Umbilical cord (tissue), 2 donors: ENCODE data around the gene C5orf22. TPM values are rescaled to one million over a fixed set of nuclear protein-coding genes. Genes with fewer than 3 reads are reported as not detected.
"Not testable (repeated sequence)": the region's sequence is repeated elsewhere in the genome, so short reads cannot be mapped to it uniquely, and the experiment has no call there.

Source experiments
- DNase-seq: peaks from one replicate; pipeline ENCODE4 v3.0.0-alpha.2; 2015; ENCODE audit warnings: low spot score
- total RNA-seq: library from RNA; depleted of rRNA; stranded (reverse); fragments of >200 nt; gene quantifications from one replicate; pipeline ENCODE4 v1.2.3, GENCODE V29; 2014; ENCODE audit warnings: low replicate concordance; ENCODE audit not compliant: insufficient read depth

The C5orf22 gene
- total RNA-seq, 1 donor from 2014 or later, result 24.3 TPM

DNA sequence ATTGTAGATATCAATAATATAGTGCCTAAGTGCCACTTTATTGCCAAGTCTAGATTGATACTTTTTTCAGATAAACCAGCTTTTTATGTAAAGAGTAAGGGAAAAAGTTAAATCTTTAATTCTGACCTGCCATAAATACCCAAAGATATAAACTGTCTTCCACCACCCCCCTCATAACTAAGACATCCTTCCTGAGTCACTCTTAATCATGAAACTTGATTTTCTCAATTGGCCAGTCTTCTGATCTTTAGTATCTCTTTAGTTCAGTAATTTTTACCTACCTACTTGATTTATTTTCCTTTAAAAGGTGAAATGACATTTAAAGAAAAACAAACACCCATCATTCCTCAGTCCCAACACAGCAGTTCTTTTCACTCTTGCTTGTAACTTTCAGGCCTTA, 21.8 kb downstream of the C5orf22 start:
- no peak for DNase-seq

DNA sequence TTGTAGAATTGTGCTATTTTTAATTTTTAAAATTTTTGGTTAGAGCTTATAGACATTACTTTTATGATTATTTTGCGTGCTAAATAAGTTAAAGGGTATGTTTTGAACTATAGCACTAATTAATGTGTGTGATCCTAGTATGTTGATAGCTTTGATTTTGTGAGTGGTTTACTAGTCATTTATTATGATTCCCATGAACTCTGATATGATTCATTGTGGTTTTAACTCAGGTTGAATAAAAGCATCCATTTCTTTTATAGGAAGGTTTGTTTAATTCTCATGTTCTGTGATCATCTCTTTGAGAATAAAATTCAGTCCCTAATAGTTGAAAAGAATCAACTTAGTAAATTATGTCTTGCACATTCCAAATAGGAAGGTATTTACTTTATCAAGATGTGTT, 22.5 kb downstream of the C5orf22 start:
- DNase-seq, result no peak

DNA sequence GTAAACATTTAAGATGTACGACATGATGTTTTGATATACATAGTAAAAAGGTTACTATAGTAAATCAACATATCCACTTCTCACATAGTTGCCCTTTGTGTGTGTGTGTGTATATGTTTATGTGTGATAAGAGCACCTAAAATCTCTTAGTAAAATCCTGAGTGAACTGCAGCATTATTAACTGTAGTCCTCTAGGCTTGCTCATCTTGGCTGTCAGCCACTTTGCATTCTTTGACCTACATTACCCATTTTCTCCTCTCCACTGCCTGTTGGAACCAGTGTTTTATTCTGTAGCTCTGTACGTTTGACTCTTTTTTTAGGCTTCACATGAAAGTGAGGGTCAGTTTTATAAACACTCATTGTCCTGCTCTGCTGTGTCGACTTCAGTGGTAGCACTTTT, 24.4 kb downstream of the C5orf22 start:
- no peak for DNase-seq

DNA sequence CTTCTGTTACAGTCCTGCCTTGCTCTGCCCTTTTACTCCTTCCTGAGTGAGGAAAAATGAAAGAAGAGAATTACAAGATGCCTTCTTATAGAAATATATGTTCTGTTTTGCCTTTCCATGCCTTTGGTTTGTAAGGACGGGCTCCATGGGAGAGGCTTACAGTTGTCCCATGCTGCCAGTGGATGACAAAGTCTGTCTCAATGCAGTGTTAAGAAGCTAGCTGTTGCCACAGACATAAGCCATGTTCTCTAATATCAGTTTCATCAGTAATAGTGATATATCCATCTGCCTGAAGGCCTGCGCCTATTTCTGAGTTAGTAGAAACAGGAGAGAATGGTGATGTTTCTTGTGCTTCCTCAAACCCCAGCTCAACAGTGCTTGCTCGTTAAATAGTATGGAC, 27.8 kb downstream of the C5orf22 start:
- no peak for DNase-seq

DNA sequence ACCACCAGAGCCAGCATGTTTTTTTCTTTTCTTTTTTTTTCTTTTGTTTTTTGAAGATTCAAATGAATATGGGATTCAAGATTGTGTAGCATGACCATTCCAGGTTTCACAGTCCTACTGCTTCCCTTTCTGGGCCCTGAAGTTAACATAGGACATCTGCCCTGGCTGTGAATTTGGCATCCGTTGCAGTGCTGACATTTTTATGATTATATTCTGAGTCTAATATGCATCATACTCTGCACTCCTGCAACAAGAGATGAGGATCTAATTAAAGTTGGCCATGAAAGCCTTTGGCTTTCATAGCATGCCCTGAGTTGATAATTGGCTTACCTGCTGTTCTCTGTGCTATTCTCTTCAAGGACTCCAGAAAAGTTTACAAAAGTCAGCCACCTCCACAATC, 29.8 kb downstream of the C5orf22 start:
- peak; percentile 20 for DNase-seq

DNA sequence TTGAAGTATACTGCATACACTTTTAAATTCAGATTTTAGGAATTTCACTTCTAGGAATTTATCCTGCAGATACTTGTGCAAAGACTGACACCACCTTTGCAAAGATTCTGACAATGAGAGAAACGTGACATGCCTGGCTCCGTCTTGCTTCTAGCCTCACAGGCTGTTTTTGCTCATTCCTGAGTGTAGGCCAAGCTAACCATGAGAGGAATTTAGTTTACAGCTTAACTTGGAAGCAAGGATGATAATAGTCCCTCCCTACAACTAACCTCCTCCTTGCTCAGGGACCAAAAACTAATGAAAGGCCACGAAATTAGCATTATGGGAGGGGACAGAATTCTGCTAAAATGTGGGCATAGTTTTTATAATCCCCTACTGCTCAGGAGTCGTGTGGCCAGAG, 31.1 kb downstream of the C5orf22 start:
- DNase-seq, result peak; percentile 19

DNA sequence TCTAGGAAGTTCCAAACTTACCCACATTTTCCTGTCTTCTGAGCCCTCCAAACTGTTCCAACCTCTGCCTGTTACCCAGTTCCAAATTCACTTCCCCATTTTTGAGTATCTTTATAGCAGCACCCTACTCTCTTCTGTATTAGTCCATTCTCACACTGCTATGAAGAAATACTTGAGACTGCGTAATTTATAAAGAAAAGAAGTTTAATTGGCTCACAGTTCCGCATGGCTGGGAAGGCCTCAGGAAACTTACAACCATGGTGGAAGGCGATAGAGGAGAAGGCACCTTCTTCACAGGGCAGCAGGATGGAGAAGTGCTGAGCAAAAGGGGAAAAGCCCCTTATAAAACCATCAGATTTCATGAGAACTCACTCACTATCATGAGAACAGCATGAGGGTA, 34.3 kb downstream of the C5orf22 start:
- DNase-seq, result not testable (repeated sequence)

DNA sequence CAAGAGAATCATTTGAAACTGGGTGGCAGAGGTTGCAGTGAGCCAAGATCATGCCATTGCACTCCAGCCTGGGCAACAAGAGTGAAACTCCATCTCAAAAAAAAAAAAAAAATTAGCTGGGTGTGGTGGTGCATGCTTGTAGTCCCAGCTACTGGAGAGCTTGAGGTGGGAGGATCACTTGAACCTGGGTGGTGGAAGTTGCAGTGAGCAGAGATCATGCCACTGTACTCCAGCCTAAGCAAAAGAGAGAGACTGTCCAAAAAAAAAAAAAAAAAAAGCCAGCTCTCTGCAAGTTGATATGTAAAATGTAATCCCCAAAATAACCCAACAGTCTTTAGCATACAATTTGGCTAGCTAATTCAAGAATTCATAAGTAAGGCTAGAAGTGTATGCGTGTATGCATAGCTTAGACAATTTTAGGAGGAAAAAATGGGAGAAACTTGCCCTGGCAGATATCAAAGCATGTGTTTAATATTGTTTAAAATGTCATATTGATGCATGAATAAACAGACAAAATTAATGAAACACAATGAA, 36.3 kb downstream of the C5orf22 start:
- no peak for DNase-seq

DNA sequence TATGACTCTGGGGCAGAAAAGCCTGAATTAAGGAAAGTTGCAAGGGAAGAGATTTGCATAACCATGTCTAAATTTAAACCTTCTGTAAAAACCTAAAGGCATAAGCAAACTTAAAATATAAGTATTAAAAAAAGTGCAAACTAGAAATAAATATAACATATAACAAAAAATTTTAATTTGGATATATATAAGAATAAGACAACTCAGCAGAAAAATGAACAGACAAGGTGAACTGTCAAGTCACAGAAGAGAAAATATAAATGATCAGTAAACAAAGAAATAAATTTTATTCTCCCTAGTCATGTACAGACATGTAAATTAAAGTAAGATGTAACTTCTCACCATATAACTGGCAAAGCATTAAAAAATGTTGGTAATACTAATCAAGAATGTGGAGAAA, 37.0 kb downstream of the C5orf22 start:
- no peak for DNase-seq

DNA sequence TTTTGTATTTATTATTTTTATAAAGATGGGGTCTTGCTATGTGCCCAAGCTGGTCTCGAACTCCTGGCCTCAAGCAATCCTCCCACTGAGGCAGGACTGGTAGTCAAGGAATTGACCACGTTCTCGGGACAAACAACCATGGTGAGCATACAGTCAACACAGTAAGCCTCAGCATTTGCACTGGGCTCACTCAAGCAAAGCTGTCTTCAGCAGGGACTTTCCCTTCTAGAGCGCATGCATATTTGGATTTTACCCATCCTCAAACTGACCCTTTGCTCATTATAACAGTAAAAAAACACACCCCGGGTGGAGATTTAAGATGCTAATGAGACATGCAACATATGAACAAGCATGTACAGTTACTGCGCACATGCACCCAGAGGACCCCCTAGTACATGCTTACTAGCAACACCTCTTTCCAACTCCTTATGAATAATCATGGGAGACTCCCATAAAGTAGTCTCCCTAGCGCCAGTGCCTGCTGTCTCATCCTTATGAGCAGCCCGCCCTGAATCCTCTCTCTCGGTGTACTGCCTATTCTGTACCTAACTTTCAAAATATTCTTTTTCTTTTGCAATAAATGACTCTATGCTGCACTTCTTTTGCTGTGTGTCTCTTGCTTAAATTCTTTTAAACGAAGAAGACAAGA, 41.5 kb downstream of the C5orf22 start:
- no peak for DNase-seq

DNA sequence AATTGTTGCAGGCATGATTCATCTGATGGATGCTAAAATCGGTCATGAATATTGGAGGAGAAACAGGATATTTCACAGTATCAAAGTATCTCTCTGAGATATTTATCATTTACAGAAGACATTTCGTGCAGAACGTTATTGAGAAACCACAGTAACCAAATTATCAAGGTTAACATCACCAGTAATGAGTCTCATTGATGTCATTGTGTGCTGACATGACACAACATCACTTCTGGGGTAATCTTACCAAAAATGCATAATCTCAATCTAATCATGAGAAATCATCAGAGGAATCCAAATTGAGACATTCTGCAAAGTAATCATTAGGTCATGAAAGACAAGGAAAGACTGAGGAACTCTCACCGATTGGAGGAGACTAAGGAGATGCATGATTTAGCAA, 42.7 kb downstream of the C5orf22 start:
- DNase-seq, result no peak

DNA sequence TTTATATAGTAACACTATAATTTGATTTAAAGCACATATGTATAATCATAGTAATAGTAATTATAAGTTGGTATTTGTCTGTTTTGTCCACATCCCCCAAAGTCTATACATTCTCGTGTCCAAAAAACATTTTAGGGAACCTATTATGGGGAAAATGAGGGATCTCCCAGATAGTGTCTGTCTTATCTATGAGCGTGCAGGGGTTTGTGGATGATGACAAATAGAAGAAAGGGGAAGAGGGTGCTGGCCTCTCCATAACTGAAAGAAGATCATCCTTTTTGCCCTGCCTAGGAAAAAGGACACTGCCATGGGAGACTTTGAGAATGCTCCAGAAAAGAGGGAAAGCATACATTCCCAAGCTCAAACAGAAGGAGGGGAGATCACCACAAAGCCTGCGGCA, 45.3 kb downstream of the C5orf22 start:
- DNase-seq, result no peak

DNA sequence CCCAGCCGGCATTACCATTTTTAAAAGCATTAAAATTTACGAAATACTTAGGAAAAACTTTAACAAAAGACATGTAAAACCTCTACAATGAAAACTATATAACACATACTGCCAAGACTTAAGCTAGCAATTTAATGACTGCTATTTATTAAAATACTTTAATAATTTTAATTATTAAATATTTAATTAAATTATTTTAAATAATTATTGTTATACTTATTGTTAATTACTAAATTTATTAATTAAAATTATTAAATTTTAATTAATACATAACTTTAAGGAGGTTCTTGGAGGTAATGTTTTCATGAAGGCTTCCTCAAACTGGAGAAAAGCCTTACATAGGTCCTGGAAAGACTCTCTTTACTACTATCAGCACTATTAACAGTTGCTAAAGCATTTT, 47.5 kb downstream of the C5orf22 start:
- no peak for DNase-seq

DNA sequence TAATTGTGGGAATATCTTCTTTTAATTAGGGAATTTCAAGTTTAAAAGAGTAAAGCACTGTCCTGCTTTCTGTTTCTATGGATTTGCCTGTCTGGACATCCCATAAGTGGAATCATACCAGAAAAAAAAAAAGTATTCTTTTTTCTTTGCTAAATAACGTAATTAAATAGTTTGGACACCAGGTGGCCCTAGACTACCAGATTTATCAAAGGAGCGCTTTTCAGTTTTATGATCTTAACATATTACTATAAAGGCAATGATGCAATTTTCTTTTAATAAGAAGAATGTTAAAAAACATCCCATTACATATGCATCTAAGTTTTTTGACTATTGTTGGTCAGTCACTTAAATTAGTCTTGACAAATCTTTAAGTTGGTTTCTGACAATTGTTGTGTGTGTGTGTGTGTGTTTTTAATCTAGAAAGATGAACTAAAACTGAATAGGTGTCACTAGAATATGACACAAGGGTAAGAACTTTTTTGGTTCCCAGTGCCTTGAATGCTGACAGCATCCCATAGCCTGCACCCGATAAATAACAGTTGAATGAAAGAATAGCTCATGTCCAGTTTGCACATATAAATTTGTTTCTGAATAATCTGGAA, 49.5 kb downstream of the C5orf22 start:
- DNase-seq, result peak; percentile 29

DNA sequence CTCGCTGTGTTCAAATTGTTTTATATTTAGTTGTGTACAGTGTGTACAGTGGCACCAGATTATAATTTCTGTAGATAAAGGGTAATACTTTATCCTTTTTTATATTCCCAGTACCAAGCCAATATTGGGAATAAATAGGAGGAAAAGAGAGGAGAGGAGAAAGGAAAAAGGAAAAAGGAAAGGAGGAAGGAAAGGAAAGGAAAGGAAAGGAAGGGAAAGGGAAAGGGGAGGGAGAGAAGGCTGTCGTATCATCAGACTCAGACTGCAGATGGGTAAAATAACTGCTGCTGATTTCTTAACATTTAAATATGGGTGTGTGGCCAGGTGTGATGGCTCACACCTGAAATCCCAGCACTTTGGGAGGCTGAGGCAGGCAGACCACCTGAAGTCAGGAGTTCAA, 51.0 kb downstream of the C5orf22 start:
- no peak for DNase-seq

DNA sequence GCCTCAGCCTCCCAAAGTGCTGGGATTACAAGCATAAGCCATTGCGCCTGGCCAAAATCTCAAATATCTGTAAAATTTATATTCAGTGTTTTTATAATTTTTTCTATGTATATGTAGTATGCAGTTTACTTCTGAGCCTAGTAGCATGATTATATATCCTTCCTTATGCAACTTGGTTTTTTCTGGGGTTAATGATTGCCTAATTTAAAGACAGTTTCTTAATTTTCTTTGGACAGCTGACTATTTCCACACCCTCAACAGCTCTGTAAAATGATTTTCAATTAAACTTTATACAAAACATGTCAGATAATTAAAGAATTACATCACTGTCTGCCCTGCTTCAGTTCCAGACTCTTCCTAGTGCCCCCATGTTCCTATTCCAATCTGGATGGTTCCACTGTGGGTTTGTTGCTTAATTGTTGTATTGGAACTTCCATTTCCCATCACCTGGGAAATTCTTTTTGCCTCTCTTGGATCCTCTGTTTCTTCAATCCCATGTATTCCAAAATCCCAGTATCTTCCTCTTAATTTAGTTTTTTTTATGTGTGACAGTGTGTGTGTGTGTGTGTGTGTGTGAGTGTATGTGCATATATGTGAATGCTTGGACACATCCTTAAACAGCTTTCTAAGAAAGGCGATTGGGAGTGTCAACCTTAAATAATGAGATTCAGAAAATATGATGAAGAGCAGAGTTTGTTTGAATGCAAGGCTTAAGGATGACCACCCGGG, 53.2 kb downstream of the C5orf22 start:
- DNase-seq, result no peak

DNA sequence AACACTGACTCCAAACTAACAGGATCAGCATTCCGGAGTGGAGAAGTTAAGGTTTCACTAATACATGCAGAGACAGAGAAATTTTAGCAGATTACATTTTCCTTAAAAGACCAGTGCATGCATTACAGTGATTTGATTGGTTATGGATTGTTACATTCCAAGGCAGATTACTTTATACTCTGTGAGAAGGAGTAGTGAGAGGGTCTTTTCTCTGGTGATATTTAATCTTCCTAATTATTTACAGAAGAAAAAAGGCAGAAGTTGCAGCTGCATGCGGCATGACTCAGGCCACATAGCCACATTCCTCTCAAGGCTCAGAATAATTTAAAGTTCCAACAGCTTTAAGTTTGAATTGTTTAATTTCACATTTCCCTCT, 53.8 kb downstream of the C5orf22 start:
- no peak for DNase-seq

DNA sequence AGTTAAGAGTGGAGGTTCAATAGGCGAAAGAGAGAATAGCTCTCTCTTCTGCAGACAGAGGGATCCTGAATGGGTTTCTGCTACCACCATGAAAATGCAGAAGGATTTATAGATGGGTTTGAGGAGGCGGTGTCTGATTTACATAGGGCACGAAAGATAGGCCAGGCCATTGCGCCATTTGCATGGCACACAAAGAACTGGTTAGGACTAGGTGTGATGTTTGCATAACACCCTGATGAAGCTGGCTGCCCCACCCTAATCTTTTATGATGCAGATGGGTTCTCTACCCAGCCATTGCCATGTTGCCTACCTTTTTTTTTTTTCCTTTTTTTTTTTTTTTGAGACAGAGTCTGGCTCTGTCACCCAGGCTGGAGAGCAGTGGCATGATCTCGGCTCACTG, 55.4 kb downstream of the C5orf22 start:
- no peak for DNase-seq

DNA sequence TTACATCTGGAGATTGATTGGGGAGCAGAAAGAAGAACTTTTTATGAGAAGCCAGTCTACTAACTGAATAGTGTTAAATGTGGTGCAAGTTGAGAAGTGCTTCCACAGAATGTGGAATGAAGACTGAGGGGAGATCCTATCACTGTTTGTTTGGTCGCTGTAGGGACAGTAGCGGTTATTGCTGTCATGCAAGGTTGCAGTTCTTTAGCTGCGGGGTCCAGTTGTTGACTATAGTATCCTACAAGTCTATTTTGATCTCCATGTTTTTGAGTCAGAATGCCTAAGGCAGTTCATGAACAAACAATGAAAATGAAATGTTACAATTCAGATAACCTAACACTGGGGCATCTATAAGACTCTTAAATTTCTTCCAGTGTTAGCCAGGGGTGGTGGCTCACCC, 61.6 kb downstream of the C5orf22 start:
- DNase-seq, result no peak

DNA sequence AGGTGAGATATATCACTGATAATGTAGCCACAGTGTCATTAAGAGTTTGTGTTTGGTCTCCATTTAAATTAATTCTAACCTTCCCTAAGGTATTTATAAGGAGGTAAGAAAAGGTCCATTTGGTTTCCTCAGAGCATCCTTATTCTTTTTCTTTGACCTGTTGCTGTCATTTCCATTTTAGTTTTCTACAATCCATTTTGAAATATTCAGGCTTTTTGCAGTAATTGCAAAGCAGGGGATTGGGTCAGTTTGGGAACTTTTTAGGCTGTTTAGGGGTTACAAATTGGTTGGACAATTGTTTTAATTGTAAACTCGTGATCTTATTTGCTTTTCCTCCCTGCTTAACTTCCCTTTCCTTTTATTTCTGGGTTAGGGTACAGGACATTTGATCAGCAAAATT, 64.3 kb downstream of the C5orf22 start:
- DNase-seq, result no peak

DNA sequence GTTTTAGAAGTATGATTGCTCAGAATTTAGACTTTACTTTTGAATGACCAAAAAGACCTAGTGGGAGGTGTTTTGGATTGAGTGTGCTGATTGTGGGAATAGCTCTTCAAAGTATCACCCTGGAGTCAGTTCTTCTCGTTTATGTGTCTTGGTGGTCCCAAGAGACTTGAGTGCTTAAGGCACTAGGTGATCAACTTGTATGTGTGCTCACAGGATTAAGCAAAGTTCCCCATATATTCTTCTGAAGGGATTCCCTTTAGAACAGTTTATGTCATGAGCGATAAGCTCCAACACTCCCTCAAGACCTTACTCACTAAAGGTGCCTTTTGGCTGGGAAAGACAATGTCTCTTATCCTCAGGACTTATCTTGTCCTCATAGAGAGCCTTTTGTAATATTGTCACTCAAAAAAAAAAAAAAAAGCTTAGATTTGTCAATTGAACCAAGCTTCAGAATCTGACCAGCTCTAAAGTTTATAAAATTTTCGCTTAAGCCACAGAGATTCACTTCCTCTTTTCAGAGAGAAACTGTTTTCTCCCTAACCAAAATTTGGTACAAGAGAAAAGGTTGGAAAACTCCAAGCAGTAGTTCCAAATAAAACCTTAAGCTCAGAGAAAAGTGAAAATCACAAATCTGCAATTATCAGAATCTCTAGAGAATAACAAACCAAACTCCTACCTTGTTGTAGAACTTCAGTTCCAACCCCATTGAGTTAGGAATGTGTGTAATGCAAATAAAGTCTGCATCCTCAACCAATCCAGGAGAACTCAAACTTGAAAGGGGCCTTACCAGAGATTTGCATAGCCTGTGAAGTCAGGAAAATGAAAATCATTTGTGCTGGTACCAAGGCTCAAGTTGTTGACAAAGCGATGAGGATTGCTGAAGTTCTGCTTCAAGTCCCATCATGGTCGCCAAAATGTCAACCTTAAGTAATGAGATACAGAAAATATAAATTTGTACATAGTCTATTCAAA, 66.8 kb downstream of the C5orf22 start:
- DNase-seq, result no peak

DNA sequence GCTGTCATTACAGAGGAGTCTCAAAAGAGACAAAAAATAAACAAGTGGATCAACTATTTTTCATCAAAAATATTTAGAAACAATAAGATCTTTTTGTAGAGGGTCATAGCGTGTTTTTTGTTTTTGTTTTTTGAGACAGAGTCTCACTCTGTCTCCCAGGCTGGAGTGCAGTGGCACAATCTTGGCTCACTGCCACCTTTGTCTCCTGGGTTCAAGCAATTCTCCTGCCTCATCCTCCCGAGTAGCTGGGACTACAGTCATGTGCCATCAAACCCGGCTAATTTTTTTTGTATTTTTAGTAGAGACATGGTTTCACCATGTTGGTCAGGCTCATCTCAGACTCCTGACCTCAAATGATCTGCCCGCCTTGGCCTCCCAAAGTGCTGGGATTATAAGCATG, 70.2 kb downstream of the C5orf22 start:
- not testable (repeated sequence) for DNase-seq
